HepG2 (cell line): ENCODE data around the gene CDC6. TPM values are rescaled to one million over a fixed set of nuclear protein-coding genes. Genes with fewer than 3 reads are reported as not detected.
A peak's percentile ranks its signal among the peaks of the same experiment; 100 is the strongest.

Experiments
- ASH2L ChIP-seq: fragments of 300-600, 200-600 bp; sonication (generic); IDR thresholded peaks from 2 replicates; pipeline ENCODE4 v1.7.0; 2017; ENCODE audit warnings: low read depth, mild to moderate bottlenecking, moderate library complexity, mixed read lengths, low read length; ENCODE audit not compliant: insufficient read length
- CBX5 ChIP-seq: sonication (generic); formaldehyde crosslinking; IDR thresholded peaks from 2 replicates; pipeline ENCODE4 v1.4.0; 2020; ENCODE audit warnings: missing genetic modification reagents, borderline replicate concordance
- IRF2 ChIP-seq: IDR thresholded peaks from 2 replicates; pipeline ENCODE4 v1.6.1; 2018; ENCODE audit warnings: missing genetic modification reagents, missing compliant biosample characterization
- JARID2 ChIP-seq: sonication (generic); formaldehyde crosslinking; IDR thresholded peaks from 2 replicates; pipeline ENCODE4 v1.8.1; 2023; ENCODE audit warnings: missing genetic modification reagents, inconsistent platforms; ENCODE audit not compliant: insufficient replicate concordance
- MTF2 ChIP-seq: sonication (generic); formaldehyde crosslinking; IDR thresholded peaks from 2 replicates; pipeline ENCODE4 v1.5.0; 2020; ENCODE audit warnings: missing genetic modification reagents, borderline replicate concordance
- MXD4 ChIP-seq: IDR thresholded peaks from 2 replicates; pipeline ENCODE4 v1.6.1; 2016; ENCODE audit warnings: mild to moderate bottlenecking, missing biosample characterization, missing genetic modification reagents
- NFKB2 ChIP-seq: sonication (generic); formaldehyde crosslinking; IDR thresholded peaks from 2 replicates; pipeline ENCODE4 v1.4.0; 2020; ENCODE audit warnings: missing genetic modification reagents, borderline replicate concordance
- PCBP1 ChIP-seq: fragments of 200-400 bp; formaldehyde crosslinking; IDR thresholded peaks from 2 replicates; pipeline ENCODE4 v1.6.1; 2017; ENCODE audit warnings: mild to moderate bottlenecking, low read depth, low read length, borderline replicate concordance
- REXO4 ChIP-seq: sonication (generic); formaldehyde crosslinking; IDR thresholded peaks from 2 replicates; pipeline ENCODE4 v1.8.0; 2022; ENCODE audit warnings: missing genetic modification reagents, mild to moderate bottlenecking, borderline replicate concordance
- SNAPC2 ChIP-seq: sonication (generic); formaldehyde crosslinking; IDR thresholded peaks from 2 replicates; pipeline ENCODE4 v1.8.1; 2022; ENCODE audit warnings: mild to moderate bottlenecking, missing genetic modification reagents
- SUZ12 ChIP-seq: fragments of 150-350 bp; IDR thresholded peaks from 2 replicates; pipeline ENCODE4 v1.6.1; 2014; ENCODE audit warnings: low read depth, low read length
- TSC22D2 ChIP-seq: sonication (generic); formaldehyde crosslinking; IDR thresholded peaks from 2 replicates; pipeline ENCODE4 v1.5.1; 2020; ENCODE audit warnings: missing genetic modification reagents, mild to moderate bottlenecking, borderline replicate concordance
- ZFX ChIP-seq: sonication (generic); formaldehyde crosslinking; IDR thresholded peaks from 2 replicates; pipeline ENCODE4 v1.4.0; 2020; ENCODE audit warnings: mild to moderate bottlenecking, low read depth, missing genetic modification reagents, moderate library complexity
- ZKSCAN8 ChIP-seq: IDR thresholded peaks from 2 replicates; pipeline ENCODE4 v1.6.1; 2016; ENCODE audit warnings: borderline replicate concordance, missing genetic modification reagents, missing compliant biosample characterization
- ZNF24 ChIP-seq: fragments of 450-650 bp; IDR thresholded peaks from 2 replicates; pipeline ENCODE4 v1.6.1; 2017; ENCODE audit warnings: antibody characterized with exemption, mild to moderate bottlenecking
- ZNF563 ChIP-seq: sonication (generic); formaldehyde crosslinking; IDR thresholded peaks from 2 replicates; pipeline ENCODE4 v1.8.0; 2022; ENCODE audit warnings: mild to moderate bottlenecking, moderate library complexity, missing genetic modification reagents
- ZNF597 ChIP-seq: sonication (generic); formaldehyde crosslinking; IDR thresholded peaks from 2 replicates; pipeline ENCODE4 v1.5.0; 2020; ENCODE audit warnings: missing genetic modification reagents
- ZNF691 ChIP-seq: sonication (generic); formaldehyde crosslinking; IDR thresholded peaks from 2 replicates; pipeline ENCODE4 v1.4.0; 2020; ENCODE audit warnings: missing genetic modification reagents, low read depth, mild to moderate bottlenecking, borderline replicate concordance
- ZNF709 ChIP-seq: sonication (generic); formaldehyde crosslinking; IDR thresholded peaks from 2 replicates; pipeline ENCODE4 v1.5.0; 2020; ENCODE audit warnings: mild to moderate bottlenecking, missing genetic modification reagents
- ZNF770 ChIP-seq: sonication (generic); formaldehyde crosslinking; IDR thresholded peaks from 2 replicates; pipeline ENCODE4 v1.5.0; 2020; ENCODE audit warnings: mild to moderate bottlenecking, missing genetic modification reagents
- ZSCAN30 ChIP-seq: sonication (generic); formaldehyde crosslinking; IDR thresholded peaks from 2 replicates; pipeline ENCODE4 v1.5.0; 2020; ENCODE audit warnings: mild to moderate bottlenecking, missing genetic modification reagents
- polyA plus RNA-seq, 8 experiments: library from polyadenylated mRNA; depleted of rRNA in 3 of 8; stranded (reverse) in 7 of 8; unstranded in 1 of 8; fragments of >200 nt; fragmentation: Illumina TruSeq in 4 of 8; extraction: Trizol in 4 of 8; gene quantifications; 2 replicates each; pipeline versions ENCODE4 v1.2.1 to v1.2.3, GENCODE V29; 2011 to 2016; ENCODE audit warnings: low read depth in 4 of 8, missing spikeins in 1 of 8, mixed read lengths in 1 of 8; ENCODE audit not compliant: insufficient read depth in 1 of 8
- total RNA-seq, 5 experiments: library from RNA; depleted of rRNA; stranded (reverse); fragments of >200 nt; fragmentation: Illumina TruSeq; extraction: Trizol; gene quantifications; 2 replicates each; pipeline ENCODE4 v1.2.3, GENCODE V29; 2016; ENCODE audit warnings: low read depth in 1 of 5
- TF ChIP-seq, protein P1 (sequence below), 2 experiments: sonication (generic) in 1 of 2; formaldehyde crosslinking in 1 of 2; IDR thresholded peaks; 2 replicates each; pipeline versions ENCODE4 v1.5.1 to v1.6.1; 2011 to 2020; ENCODE audit warnings: borderline replicate concordance in 1 of 2, low read depth in 1 of 2, low read length in 1 of 2, mild to moderate bottlenecking in 1 of 2, missing genetic modification reagents in 1 of 2, moderate library complexity in 1 of 2

CDC6 gene
- total and polyA plus RNA-seq, 2 of the 13 experiments (the other 11 are each of a cell fraction or from before 2014, with no cell fraction given), result 17.4 to 114 TPM

DNA sequence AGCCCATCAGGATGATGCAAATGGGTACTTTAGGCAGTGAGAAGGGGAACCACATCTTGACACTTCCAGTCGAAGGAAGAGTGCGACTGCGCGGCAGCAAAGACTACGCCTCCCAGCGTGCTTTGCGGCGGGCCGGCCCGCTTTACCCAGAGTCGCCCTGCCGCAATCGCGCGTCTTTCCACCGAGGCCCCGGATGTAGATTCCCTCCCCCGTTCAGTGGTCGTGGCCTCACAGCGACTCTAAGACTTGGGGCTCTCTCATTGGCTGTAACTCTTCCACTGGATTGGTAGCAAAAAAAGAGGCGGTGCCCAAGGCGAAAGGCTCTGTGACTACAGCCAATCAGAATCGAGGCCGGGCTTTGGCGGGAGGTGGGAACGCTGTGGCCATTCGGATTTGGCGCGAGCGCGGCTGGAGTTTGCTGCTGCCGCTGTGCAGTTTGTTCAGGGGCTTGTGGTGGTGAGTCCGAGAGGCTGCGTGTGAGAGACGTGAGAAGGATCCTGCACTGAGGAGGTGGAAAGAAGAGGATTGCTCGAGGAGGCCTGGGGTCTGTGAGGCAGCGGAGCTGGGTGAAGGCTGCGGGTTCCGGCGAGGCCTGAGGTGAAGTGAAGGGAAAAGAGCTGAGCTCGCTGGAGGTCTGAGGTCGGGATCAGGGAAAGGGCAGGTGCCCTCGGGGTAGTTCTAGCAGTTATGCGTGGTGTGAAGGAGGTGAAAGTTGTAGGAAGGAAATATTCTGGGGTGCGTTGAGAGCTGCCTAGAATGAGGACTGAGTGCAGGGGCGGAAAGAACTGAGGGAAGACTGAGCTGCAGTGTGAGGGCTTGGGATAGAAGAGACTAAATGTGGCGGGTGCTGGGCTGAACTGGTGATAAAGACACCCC is at the start of gene CDC6 (continued):
- TF ChIP-seq, protein P1, sequence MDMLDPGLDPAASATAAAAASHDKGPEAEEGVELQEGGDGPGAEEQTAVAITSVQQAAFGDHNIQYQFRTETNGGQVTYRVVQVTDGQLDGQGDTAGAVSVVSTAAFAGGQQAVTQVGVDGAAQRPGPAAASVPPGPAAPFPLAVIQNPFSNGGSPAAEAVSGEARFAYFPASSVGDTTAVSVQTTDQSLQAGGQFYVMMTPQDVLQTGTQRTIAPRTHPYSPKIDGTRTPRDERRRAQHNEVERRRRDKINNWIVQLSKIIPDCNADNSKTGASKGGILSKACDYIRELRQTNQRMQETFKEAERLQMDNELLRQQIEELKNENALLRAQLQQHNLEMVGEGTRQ (IDR thresholded peaks at IDR 0.05; ENCODE audit: low read depth, low read length), result no peak
- TF ChIP-seq, protein P1 (CRISPR knock-in tag; IDR thresholded peaks at IDR 0.05; ENCODE audit: borderline replicate concordance), result no peak; the same call in 1 of the 2 replicates
- TF ChIP-seq ZNF691 (CRISPR knock-in tag) (no peak; the same call in 1 of the 2 replicates), ZKSCAN8 (CRISPR knock-in tag) (0 out of 2 replicates have a peak, but pooled peaks have one; percentile 7), SNAPC2 (CRISPR knock-in tag) (peak; percentile 84), SUZ12 (peak; percentile 87), JARID2 (CRISPR knock-in tag) (no peak), IRF2 (CRISPR knock-in tag) (peak; percentile 95), ZNF563 (peak; percentile 76; the same call in 1 of the 2 replicates), MXD4 (peak; percentile 97), ASH2L (peak; percentile 94), ZFX (CRISPR knock-in tag) (peak; percentile 87), ZNF770 (CRISPR knock-in tag) (peak; percentile 61; the same call in 1 of the 2 replicates), NFKB2 (CRISPR knock-in tag) (peak; percentile 92; the same call in 1 of the 2 replicates), PCBP1 (0 out of 2 replicates have a peak, but pooled peaks have one; percentile 48), TSC22D2 (CRISPR knock-in tag) (peak; percentile 88; the same call in 1 of the 2 replicates), REXO4 (no peak), ZNF24 (no peak), ZSCAN30 (no peak), ZNF709 (CRISPR knock-in tag) (peak; percentile 36; the same call in 1 of the 2 replicates), ZNF597 (no peak), CBX5 (CRISPR knock-in tag) (no peak), MTF2 (no peak)
